Smooth muscle cell (in vitro differentiated cells): ENCODE measurements around the gene UGGT1. TPM values are rescaled to one million over a fixed set of nuclear protein-coding genes. Genes with fewer than 3 reads are reported as not detected.

Experiments
- DNase-seq: peaks from one replicate; lab custom pipeline; 2025; ENCODE audit not compliant: unreplicated experiment; lab: John Stamatoyannopoulos, UW
- H2AFZ ChIP-seq: fragments of 200-600 bp; sonication (generic); 2 replicates; pipeline ENCODE4 v1.6.0; 2016; ENCODE audit warnings: antibody characterized with exemption, low read depth, mild to moderate bottlenecking
- H3F3A ChIP-seq: fragments of 200-600 bp; sonication (generic); 2 replicates; pipeline ENCODE4 v1.6.0; 2017; ENCODE audit warnings: antibody characterized with exemption, low read depth
- H3K27ac ChIP-seq: fragments of 200-600 bp; sonication (generic); 2 replicates; pipeline ENCODE4 v1.5.1; 2016; ENCODE audit warnings: low read depth, mild to moderate bottlenecking
- H3K27me3 ChIP-seq: fragments of 200-600 bp; sonication (generic); 2 replicates; pipeline ENCODE4 v1.6.1; 2016; ENCODE audit warnings: low read depth, mild to moderate bottlenecking
- H3K36me3 ChIP-seq: fragments of 200-600 bp; sonication (generic); 2 replicates; pipeline ENCODE4 v1.5.1; 2016; ENCODE audit warnings: low read depth
- H3K4me1 ChIP-seq: fragments of 200-600 bp; sonication (generic); 2 replicates; pipeline ENCODE4 v1.5.1; 2016; ENCODE audit warnings: low read depth
- H3K4me2 ChIP-seq: fragments of 200-600 bp; sonication (generic); 2 replicates; pipeline ENCODE4 v1.6.0; 2016; ENCODE audit warnings: mild to moderate bottlenecking
- H3K4me3 ChIP-seq: fragments of 200-600 bp; sonication (generic); 2 replicates; pipeline ENCODE4 v1.5.1; 2016; ENCODE audit warnings: mild to moderate bottlenecking
- H3K79me2 ChIP-seq: fragments of 200-600 bp; sonication (generic); 2 replicates; pipeline ENCODE4 v1.6.0; 2016; ENCODE audit warnings: low read depth, mild to moderate bottlenecking
- H3K9ac ChIP-seq: fragments of 200-600 bp; sonication (generic); 2 replicates; pipeline ENCODE4 v1.6.0; 2016; ENCODE audit warnings: low read depth
- H3K9me3 ChIP-seq: fragments of 200-600 bp; sonication (generic); replicated peaks from 2 replicates; pipeline ENCODE4 v1.5.1; 2016; ENCODE audit warnings: low read depth
- H4K20me1 ChIP-seq: fragments of 200-600 bp; sonication (generic); 2 replicates; pipeline ENCODE4 v1.6.0; 2016; ENCODE audit warnings: low read depth
- CTCF ChIP-seq: fragments of 200-600 bp; sonication (generic); IDR thresholded peaks from 2 replicates; pipeline ENCODE4 v1.5.1; 2017; ENCODE audit warnings: borderline replicate concordance, mild to moderate bottlenecking, antibody characterized with exemption; ENCODE audit not compliant: insufficient read depth, poor library complexity, severe bottlenecking
- WGBS: methylation state at CpG from one replicate; pipeline ENCODE4 v1.1.7; 2016; ENCODE audit warnings: low lambda C conversion rate; 5-methylcytosine and 5-hydroxymethylcytosine counted together
- polyA plus RNA-seq: library from polyadenylated mRNA; unstranded; fragments of >200 nt; fragmentation: Nextera tagmentation; extraction: Ambion mirVana; gene quantifications from 2 replicates; pipeline ENCODE4 v1.2.1, GENCODE V29; 2016
- total RNA-seq: library from RNA; depleted of rRNA; stranded (reverse); fragments of >200 nt; gene quantifications from 2 replicates; pipeline ENCODE4 v1.2.3, GENCODE V29; 2014

Gene UGGT1
- total and polyA plus RNA-seq, 2 experiments from 2014 or later = 14.3 to 46.3 TPM

- WGBS = 88% methylated on average over 5 of the region's 5 CpGs
Observed at GRCh38 chr2:128084757-128085156, 6.2 kb upstream of the UGGT1 start.

GRCh38 chr2:128086244-128086643, 4.8 kb upstream of the UGGT1 start:
- no peaks in the 10 kb centered on the region for H3K36me3 ChIP-seq

More at GRCh38 chr2:128084757-128085156, 6.2 kb upstream of the UGGT1 start:
- no peaks in the 10 kb centered on the region for H3K27me3 ChIP-seq
- no peaks in the 10 kb centered on the region for H3K9me3 ChIP-seq
- no peak overlapping the region for H3K4me3 ChIP-seq
- H3K27ac ChIP-seq = no peak overlapping the region
- H3K79me2 ChIP-seq = no peaks in the 10 kb centered on the region
- no peaks in the 10 kb centered on the region for H4K20me1 ChIP-seq
- H3K4me1 ChIP-seq = no peaks in the 10 kb centered on the region
- no peaks in the 10 kb centered on the region for H3F3A ChIP-seq
- no peak for TF ChIP-seq CTCF
- H3K36me3 ChIP-seq = no peaks in the 10 kb centered on the region
- H2AFZ ChIP-seq = no peak overlapping the region
- H3K9ac ChIP-seq = no peak overlapping the region
- DNase-seq = no peak
- H3K4me2 ChIP-seq = no peak overlapping the region

GRCh38 chr2:128090575-128090944, 440 bp upstream of the UGGT1 start:
- Histone ChIP-seq H3K4me2 (peak overlapping the region; percentile 90), H3K27ac (peak overlapping the region; percentile 63), H3K4me3 (peak overlapping the region; percentile 80), H3K27me3 (no peaks in the 10 kb centered on the region), H3K79me2 (peaks cover 40% of the 10 kb centered on the region), H4K20me1 (peaks cover 14% of the 10 kb centered on the region), H3F3A (no peaks in the 10 kb centered on the region), H3K36me3 (no peaks in the 10 kb centered on the region), H3K9ac (peak overlapping the region; percentile 85), H2AFZ (peak overlapping the region; percentile 93), H3K9me3 (no peaks in the 10 kb centered on the region), H3K4me1 (peaks cover 13% of the 10 kb centered on the region)
- WGBS = 4% methylated on average over 4 of the region's 4 CpGs
- no peak for TF ChIP-seq CTCF
- no peak for DNase-seq

More at GRCh38 chr2:128086244-128086643, 4.8 kb upstream of the UGGT1 start:
- no peaks in the 10 kb centered on the region for H3K27me3 ChIP-seq
- H3K27ac ChIP-seq = no peak overlapping the region
- no peak overlapping the region for H2AFZ ChIP-seq
- no peaks in the 10 kb centered on the region for H3K4me1 ChIP-seq
- H3F3A ChIP-seq = no peaks in the 10 kb centered on the region
- no peaks in the 10 kb centered on the region for H4K20me1 ChIP-seq
- no peak for DNase-seq
- H3K79me2 ChIP-seq = peaks cover under 1% of the 10 kb centered on the region
- H3K4me3 ChIP-seq = no peak overlapping the region
- H3K9ac ChIP-seq = no peak overlapping the region
- H3K9me3 ChIP-seq = no peaks in the 10 kb centered on the region
- TF ChIP-seq CTCF = no peak
- H3K4me2 ChIP-seq = no peak overlapping the region
- WGBS = 94% methylated on average over 3 of the region's 3 CpGs

- H3K36me3 ChIP-seq = no peaks in the 10 kb centered on the region
- peak overlapping the region; percentile 72 for H2AFZ ChIP-seq
- H3K27ac ChIP-seq = peak overlapping the region; percentile 48
- peaks cover 13% of the 10 kb centered on the region for H3K4me1 ChIP-seq
- H3K79me2 ChIP-seq = peaks cover 49% of the 10 kb centered on the region
- no peaks in the 10 kb centered on the region for H3K27me3 ChIP-seq
- peak overlapping the region; percentile 90 for H3K4me2 ChIP-seq
- H4K20me1 ChIP-seq = peaks cover 23% of the 10 kb centered on the region
- H3K9me3 ChIP-seq = no peaks in the 10 kb centered on the region
- DNase-seq = no peak
- TF ChIP-seq CTCF = no peak
- no peaks in the 10 kb centered on the region for H3F3A ChIP-seq
- WGBS = 3% methylated on average over 9 of the region's 9 CpGs
- peak overlapping the region; percentile 87 for H3K9ac ChIP-seq
- peak overlapping the region; percentile 80 for H3K4me3 ChIP-seq
Observed at GRCh38 chr2:128091726-128092080, 703 bp downstream of the UGGT1 start.
